ENCODE data around the gene MS4A6A.

DNA sequence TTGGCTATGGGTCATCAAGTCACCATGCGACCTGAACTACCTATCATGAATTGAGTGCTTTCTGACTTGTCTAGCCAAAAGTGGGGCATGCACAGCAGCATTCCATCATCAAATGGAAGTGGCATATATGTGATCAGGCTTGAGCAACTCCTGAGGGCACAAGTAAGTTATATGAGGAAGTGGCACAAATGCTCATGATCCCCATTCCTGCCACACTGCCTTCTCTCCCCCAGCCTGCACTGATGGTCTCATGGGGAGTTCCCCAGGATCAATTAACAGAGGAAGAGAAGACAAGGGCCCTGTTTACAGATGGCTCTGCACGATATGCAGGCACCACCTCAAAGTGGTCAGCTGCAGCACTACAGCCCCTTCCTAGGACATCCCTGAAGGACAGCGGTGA is 38.3 kb upstream of the MS4A6A start:
- no peak for TF ChIP-seq RAD21 (IDR thresholded peaks at IDR 0.05; ENCODE audit: low read length)
- TF ChIP-seq, protein P1, sequence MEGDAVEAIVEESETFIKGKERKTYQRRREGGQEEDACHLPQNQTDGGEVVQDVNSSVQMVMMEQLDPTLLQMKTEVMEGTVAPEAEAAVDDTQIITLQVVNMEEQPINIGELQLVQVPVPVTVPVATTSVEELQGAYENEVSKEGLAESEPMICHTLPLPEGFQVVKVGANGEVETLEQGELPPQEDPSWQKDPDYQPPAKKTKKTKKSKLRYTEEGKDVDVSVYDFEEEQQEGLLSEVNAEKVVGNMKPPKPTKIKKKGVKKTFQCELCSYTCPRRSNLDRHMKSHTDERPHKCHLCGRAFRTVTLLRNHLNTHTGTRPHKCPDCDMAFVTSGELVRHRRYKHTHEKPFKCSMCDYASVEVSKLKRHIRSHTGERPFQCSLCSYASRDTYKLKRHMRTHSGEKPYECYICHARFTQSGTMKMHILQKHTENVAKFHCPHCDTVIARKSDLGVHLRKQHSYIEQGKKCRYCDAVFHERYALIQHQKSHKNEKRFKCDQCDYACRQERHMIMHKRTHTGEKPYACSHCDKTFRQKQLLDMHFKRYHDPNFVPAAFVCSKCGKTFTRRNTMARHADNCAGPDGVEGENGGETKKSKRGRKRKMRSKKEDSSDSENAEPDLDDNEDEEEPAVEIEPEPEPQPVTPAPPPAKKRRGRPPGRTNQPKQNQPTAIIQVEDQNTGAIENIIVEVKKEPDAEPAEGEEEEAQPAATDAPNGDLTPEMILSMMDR (IDR thresholded peaks at IDR 0.05): no peak
- no peak for TF ChIP-seq JUND (IDR thresholded peaks at IDR 0.05)
- no peak for TF ChIP-seq RCOR1 (IDR thresholded peaks at IDR 0.05; ENCODE audit: low read length)
- no peak for TF ChIP-seq TCF12 (IDR thresholded peaks at IDR 0.05)
